ENCODE measurements around the gene TNFRSF21. TPM values are rescaled to one million over a fixed set of nuclear protein-coding genes. Genes with fewer than 3 reads are reported as not detected.
A peak's percentile ranks its signal among the peaks of the same experiment; 100 is the strongest.

The TNFRSF21 gene
- total and polyA plus RNA-seq, 8 donors = 14.8 to 55.8 (median 18.1) TPM

DNA sequence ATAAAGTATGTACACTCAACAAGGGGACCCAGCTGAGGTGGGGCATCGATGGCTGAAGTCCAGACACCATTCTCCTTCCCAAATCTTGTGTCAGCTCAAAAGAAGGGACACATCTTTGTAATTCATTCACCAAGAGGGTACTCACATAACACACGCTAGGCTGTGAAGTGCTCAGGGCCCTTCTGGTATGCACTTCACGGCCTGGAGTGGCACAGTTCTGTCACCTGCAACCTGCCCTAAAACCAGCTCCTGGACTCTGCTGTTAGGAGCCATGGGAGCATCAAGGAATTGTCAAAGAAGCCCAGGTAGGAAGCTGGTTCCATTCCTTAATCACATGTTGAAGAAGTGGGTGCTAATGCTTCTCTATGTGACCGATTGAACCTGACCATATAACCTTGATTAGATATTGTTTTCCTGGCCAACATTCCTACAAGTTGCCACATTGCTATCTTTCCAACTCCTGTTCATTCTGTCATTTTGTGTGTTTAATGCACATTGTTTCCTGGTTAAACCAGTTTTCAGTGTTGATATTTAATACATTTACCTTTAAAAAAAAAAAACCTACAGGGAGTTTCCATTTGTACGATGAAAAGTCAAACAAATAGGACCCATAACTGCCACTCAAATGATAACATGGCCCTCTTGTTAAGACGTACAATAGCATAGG, 127.3 kb downstream of the TNFRSF21 start:
- Histone ChIP-seq H3K9me3 (no peaks in the 10 kb centered on the region), H3K4me3 (no peak overlapping the region), H3K4me1 (no peaks in the 10 kb centered on the region), H3K27me3 (no peaks in the 10 kb centered on the region), H3K36me3 (no peaks in the 10 kb centered on the region), H3K27ac (no peak overlapping the region)
- peak; percentile 94 for ATAC-seq
- peak in 2 of 4 donors; percentile 28 to 39 for DNase-seq
- TF ChIP-seq, protein P1, sequence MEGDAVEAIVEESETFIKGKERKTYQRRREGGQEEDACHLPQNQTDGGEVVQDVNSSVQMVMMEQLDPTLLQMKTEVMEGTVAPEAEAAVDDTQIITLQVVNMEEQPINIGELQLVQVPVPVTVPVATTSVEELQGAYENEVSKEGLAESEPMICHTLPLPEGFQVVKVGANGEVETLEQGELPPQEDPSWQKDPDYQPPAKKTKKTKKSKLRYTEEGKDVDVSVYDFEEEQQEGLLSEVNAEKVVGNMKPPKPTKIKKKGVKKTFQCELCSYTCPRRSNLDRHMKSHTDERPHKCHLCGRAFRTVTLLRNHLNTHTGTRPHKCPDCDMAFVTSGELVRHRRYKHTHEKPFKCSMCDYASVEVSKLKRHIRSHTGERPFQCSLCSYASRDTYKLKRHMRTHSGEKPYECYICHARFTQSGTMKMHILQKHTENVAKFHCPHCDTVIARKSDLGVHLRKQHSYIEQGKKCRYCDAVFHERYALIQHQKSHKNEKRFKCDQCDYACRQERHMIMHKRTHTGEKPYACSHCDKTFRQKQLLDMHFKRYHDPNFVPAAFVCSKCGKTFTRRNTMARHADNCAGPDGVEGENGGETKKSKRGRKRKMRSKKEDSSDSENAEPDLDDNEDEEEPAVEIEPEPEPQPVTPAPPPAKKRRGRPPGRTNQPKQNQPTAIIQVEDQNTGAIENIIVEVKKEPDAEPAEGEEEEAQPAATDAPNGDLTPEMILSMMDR (IDR thresholded peaks at IDR 0.05) = no peak
- intact Hi-C loops (cut with DNase I) = no loop called here

DNA sequence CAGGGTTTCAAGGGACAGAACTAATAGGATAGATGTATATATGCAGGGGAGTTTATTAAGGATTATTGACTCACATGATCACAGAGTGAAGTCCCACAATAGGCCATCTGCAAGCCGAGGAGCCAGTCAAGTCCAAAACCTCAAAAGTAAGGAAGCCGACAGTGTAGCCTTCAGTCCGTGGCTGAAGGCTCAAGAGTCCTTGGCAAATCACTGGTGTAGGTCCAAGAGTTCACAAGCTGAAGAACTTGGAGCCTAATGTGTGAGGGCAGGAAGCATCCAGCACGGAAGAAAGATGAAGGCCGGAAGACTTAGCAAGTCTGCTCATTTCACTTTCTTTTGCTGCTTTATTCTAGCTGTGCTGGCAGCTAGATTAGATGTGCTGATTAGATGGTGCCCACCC, 128.0 kb downstream of the TNFRSF21 start:
- no peak for DNase-seq
- H3K4me1 ChIP-seq = no peaks in the 10 kb centered on the region
- TF ChIP-seq, protein P1 (IDR thresholded peaks at IDR 0.05) = no peak
- no peaks in the 10 kb centered on the region for H3K36me3 ChIP-seq
- H3K27me3 ChIP-seq = no peaks in the 10 kb centered on the region
- H3K9me3 ChIP-seq = no peaks in the 10 kb centered on the region
- ATAC-seq = peak; percentile 50
- H3K27ac ChIP-seq = no peak overlapping the region
- no peak overlapping the region for H3K4me3 ChIP-seq
- intact Hi-C loops (cut with DNase I) = no loop called here

Other genes starting within 250 kb of the TNFRSF21 start
- 10 to 100 TPM; 38.8 to 46.0 TPM for gene CD2AP, start 167.9 kb upstream of the TNFRSF21 start, total RNA-seq
- 10 to 100 TPM; 36.6 to 45.5 (median 42.5) TPM for gene CD2AP, start 167.9 kb upstream of the TNFRSF21 start, polyA plus RNA-seq (ENCODE audit: insufficient read length in 6 of 6)

Data from left lung (tissue), 10 donors.